ENCODE data around the gene ARHGAP22.

Gene ARHGAP22

GRCh38 chr10:48552946-48553564, 51.8 kb downstream of the ARHGAP22 start:
- DNase-seq = no peak

GRCh38 chr10:48551861-48552591, 52.8 kb downstream of the ARHGAP22 start:
- DNase-seq = peak; percentile 70 to 81 (median 72)

DNA sequence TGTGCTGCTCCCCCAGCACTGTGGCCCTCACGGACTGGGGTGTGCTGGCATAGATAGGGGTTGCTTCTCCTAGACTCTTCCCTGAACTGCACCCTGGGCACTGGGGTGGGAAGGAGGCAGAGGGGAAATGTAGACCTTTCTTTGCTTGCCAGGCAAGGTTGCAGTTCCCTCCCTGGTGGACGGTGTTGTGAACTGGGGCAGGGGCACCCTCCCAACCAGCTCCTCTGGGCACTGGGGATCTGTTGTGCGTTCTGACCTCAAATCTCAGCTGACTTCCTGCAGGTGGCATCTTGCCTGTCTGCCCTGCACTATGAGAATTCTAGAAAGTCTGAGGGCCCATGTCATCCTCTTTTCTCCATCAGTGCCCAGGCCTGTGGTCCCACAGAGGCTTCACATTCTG, 53.9 kb downstream of the ARHGAP22 start:
- no peak for DNase-seq

DNA sequence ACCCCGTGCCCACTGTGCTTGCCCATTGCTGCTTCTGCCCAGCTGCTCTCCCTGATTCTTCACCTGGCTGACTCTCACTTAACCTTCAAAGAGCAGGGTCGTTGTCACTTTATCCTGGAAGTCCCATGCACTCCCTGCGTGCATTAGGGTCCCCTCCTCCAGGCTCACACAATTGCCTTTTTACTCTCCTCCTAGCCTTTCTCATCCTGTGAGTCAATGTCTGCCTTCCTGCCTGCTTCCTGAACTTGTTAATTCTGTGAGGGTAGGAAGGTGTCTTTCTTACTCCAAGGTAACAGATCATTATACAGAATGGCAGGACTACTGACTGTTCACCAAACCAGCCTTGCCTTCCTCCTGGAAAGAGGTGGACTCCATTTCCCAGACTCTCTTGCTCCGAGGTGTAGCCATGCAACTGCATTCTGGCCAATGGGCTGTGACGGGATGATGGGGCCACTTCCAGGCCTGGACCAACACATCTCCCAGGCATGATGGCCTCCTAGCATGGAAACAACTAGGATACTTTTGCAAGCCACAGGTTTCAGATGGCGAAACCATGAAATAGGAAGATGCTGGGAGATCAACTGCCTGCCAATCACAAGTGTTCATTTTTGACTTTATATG, 54.7 kb downstream of the ARHGAP22 start:
- DNase-seq = no peak

GRCh38 chr10:48549236-48549635, 55.6 kb downstream of the ARHGAP22 start:
- no peak for DNase-seq

DNA sequence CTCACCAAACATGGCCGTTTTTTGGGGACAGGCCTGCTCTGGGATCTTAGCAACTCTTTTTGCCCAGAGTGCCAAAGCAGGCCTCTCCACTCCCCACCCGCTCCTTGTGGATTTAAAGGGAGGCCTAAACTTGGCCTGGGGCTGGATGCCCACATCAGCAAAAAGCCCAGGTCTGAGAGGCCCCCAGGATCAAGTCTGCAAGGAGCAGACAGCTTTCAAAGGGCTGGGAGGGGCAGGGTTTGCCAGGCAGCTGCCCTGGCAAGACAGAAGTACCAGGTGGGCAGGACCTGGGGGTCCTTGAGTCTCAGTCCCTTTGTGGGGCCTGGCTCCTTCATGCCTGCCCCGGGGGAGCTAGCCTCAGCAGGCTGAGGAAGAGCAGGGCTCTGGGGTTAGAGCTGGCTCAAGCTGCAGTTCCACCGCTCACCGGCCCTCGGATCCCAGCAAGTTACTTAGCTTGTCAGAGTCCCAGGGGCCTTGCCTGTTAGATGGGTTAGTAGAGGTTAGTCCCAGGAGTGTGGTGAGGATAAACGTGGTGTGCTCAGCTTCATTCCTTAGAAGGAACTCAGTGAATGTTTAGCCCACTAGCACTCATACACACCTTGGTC, 56.2 kb downstream of the ARHGAP22 start:
- no peak for DNase-seq

DNA sequence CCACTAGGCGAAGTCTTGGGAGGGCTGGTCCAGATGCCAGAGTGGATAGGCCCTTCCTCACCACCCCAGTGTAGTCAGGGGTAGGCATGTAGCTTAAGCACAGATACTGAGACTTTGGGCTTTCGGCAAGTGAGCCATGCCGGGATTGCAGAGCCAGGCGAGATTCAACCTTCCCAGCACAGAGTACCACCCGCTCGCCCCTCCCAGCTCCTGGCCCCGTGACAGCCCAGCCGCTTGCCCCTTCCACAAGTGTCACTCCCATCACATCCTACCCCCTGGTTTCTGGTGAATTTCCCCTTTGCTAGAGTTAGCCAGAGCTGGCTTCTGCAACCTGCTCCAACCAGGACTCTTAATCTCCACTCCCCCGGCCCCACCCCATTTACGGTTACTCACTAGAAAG, 56.9 kb downstream of the ARHGAP22 start:
- no peak for DNase-seq

GRCh38 chr10:48547061-48547895, 57.6 kb downstream of the ARHGAP22 start:
- DNase-seq = no peak

DNA sequence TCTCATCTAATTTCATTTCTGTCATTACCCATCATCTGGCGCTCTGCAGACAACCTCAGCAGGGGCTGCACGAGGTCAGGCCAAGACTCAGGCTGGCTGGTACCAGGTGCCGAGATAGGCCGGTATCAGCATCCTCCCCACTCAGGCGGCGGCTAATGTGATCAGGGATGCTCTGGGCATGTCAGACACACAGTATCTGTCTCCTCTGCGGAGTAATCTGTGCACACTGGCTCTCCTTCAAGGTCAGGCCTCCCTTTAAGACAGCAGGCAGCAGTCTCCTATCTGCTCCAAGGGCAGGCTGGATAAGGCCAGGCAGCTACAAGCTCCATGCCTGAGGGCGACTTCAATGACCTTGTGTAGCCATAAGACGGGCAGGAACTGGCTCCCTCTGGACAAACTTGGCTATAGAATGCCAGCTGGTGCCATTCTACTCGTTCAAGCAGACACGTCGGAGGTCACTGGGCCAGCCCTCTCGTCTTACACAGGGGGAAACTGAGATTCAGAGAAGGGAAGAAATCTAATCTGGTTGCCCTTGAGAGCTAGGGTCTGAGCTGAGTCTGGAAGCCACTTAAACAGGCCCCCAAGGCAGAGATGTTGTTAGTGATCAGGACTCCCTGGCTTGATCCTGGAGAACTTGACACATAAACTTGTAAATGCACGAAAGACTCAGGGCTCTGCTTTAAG, 59.3 kb downstream of the ARHGAP22 start:
- DNase-seq = no peak

GRCh38 chr10:48543182-48543844, 61.6 kb downstream of the ARHGAP22 start:
- no peak for DNase-seq

- DNase-seq = no peak
These were observed 62.2 kb downstream of the ARHGAP22 start for GRCh38 chr10:48542471-48543181.

DNA sequence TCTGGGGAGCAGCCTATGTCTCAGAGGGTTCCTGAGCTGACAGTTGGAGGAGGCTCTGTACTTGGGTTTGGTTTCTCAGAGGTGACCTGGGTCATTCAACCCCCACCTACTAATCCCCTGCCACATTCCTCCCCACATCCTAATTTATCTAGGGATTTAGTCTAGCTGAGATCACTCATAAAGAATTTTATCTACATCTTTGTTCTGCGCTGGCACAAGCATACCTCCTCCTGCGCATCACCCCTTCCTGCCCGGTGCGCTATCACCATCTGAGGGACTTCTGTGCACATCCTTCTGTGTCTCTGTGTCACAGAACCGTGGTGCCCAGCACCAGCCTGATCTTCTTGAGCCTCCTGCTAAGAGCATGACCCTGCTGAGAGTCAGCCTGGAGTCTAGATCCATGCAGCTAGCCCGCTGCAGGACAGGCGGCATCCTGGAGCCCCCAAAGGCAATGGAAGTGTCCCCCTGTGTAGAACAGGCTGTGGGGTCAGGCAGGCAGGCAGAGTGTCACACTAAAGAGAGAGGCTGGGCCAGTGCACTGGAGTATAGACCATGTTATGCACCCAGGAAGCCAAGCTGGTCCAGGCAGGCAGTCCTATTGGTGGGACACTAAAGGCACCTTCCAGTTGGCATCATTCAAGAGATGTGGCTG, 63.6 kb downstream of the ARHGAP22 start:
- DNase-seq = no peak

GRCh38 chr10:48538611-48539010, 66.3 kb downstream of the ARHGAP22 start:
- no peak for DNase-seq

GRCh38 chr10:48536916-48537890, 67.7 kb downstream of the ARHGAP22 start:
- no peak for DNase-seq

DNA sequence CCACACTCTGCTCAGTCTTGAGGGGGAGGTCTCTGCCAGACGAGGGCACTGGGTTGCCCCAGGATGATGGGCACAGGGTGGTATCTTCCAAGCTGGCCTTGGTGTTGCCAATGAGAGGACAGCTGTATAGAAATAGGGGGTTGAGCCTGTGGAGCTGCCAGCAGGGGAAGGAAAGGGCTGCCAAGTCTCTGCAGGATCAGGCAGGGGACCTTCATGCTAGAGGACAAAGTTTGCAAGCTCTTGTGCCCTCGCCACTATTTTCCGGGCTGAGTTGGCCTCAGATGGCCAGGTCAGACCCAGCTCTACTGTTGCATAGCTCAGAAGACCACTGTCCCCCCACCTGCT, 68.7 kb downstream of the ARHGAP22 start:
- no peak for DNase-seq

DNA sequence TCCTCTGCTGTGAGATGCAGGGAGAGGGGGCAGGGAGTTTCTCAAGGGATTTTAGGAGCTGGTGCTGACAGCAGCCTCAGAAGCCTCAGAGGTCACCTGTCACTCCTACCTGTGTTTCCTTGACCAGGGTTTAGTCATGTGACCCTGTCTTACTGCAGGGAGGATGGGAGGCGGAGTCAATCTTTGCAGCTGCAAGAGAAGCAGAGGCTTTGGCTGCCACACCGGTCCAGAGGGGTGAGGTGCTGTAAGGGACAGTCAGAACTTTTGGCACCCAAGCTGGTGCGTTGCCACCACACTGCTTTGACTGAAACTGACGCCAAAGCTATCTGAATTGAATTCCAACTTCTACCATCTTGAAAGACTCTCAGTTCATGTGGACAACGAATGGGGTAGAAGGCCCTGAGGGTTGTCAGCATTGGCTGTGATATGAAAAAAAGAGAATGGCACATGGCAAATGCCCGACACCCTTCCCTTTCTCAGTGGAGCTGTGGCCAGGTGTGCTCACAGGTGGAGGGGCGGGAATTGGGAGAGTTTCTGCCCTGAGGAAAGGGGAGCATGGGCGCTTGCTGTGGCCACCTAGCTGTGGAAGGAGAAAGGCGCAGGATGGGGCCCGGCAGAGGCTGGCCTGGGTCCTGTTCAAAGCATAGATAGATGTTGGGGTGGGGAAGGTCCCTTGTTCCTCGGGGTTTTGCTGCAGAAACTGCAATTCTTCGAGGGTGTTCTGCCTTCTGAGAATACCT, 69.3 kb downstream of the ARHGAP22 start:
- DNase-seq = no peak

DNA sequence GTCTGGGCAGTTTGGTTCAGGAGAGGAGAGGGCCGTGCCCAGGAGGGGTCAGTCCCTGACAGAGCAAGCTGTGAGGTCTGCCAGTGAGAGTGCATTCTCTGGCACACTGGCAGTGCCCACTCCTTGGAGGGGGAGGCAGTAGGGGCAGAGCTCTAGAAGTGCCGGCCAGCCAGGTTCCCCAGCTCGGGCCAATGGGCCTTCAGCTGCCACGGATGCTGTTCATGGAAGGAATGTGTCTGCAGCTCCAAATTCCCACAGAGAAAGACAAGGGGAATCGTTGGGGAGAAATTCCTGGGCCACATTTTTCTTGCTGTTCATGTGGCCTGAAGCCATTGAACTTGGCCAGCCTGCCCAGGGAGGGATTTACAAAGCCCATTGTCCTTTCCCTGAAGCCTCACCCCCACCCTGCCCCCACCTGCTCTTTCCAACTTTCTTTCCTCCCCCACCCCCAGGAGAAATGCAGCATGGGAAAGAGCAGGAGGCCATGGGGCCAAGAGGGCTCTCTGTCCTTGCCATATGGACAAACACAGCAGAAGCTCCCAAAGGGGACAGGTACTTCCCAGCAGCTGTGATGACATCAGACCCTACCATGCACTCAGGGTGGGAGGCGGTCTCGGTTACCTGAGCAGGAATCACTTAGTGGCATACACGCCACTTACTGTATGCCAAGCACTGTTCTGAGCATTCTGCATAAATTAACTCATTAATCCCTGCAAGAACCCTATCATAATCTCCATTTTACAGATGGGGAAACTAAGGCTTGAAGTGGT, 70.7 kb downstream of the ARHGAP22 start:
- DNase-seq = no peak

DNA sequence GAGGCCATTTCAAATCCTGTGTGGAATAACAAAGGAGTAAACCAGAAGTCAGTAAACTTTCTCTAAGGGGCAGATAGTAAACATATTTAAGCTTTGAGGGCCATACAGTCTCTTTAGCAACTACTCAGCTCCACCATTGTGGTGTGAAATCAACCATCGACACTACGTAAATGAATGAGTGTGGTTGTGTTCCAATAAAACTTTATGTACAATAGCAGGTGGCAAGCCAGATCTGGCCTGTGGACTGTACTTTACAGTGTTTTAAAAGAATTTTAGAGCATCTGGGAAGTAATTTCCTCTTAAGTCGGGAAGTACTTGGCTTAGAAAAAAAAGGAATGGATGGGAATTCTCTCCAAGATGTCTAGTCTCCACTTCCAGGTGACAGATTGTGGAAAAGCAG, 71.3 kb downstream of the ARHGAP22 start:
- no peak for DNase-seq

All from suppressor macrophage (primary cell).